NB4 (cell line): Measurements from ENCODE around the gene DIO1.

Experiments
- DNase-seq: peaks from one replicate; pipeline ENCODE4 v3.0.0; 2010; ENCODE audit warnings: low read depth
- H3K4me3 ChIP-seq: one replicate; pipeline ENCODE4 v1.5.1; 2011; ENCODE audit warnings: mild to moderate bottlenecking, low read depth, low read length, moderate library complexity
- MAX ChIP-seq: IDR thresholded peaks from 2 replicates; pipeline ENCODE4 v1.6.1; 2011; ENCODE audit warnings: low read depth, low read length
- MYC ChIP-seq: IDR thresholded peaks from 2 replicates; pipeline ENCODE4 v1.6.1; 2011; ENCODE audit warnings: low read depth, low read length
- POLR2A ChIP-seq: IDR thresholded peaks from 2 replicates; pipeline ENCODE4 v1.6.1; 2011; ENCODE audit warnings: mild to moderate bottlenecking; ENCODE audit not compliant: insufficient read length; ENCODE audit errors: extremely low read depth
- TF ChIP-seq, protein P1 (sequence below): IDR thresholded peaks from one replicate; pipeline ENCODE4 v1.5.1; 2012; ENCODE audit warnings: low read depth, low read length

The DIO1 gene

DNA sequence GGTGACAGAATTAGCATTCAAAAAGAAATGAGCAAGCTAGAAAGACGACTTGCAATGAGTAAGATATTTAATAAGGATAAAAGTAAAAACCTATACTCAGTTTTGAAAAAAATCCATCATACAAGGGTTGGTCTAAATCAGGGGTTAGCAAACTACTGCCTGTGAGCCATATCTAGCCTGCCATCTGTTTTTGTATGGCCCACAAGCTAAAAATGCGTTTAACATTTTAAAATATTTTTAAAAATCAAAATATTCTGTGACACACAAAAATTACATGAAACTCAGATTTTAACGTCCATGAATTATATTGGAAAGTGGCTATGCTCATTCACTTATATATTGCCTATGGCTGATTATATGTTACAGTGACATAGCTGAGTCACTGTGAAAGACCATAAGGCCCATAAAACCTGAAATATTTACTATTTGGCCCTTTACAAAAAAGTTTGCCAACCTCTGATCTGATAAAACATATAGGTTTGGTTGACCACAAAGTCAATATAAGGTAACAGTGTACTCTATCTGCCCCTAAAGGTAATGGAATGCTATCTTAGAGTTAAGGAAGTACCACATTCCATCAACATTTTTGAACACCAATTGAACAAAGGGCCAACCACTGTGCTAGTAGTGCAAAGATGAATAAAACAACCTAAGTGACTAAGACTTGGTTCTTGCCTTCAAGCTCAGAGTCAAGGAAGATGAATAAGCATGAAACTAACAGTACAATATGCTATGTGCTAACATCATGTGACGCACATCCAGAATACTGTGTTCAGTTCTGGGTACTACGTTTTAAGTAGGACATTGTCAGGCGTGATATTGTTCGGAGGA, 48.4 kb downstream of the DIO1 start:
- TF ChIP-seq, protein P1, sequence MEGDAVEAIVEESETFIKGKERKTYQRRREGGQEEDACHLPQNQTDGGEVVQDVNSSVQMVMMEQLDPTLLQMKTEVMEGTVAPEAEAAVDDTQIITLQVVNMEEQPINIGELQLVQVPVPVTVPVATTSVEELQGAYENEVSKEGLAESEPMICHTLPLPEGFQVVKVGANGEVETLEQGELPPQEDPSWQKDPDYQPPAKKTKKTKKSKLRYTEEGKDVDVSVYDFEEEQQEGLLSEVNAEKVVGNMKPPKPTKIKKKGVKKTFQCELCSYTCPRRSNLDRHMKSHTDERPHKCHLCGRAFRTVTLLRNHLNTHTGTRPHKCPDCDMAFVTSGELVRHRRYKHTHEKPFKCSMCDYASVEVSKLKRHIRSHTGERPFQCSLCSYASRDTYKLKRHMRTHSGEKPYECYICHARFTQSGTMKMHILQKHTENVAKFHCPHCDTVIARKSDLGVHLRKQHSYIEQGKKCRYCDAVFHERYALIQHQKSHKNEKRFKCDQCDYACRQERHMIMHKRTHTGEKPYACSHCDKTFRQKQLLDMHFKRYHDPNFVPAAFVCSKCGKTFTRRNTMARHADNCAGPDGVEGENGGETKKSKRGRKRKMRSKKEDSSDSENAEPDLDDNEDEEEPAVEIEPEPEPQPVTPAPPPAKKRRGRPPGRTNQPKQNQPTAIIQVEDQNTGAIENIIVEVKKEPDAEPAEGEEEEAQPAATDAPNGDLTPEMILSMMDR = no peak
- TF ChIP-seq MYC (no peak), MAX (no peak), POLR2A (no peak)
- DNase-seq = no peak
- no peak overlapping the region for H3K4me3 ChIP-seq

GRCh38 chr1:53943090-53943489, 49.1 kb downstream of the DIO1 start:
- TF ChIP-seq, protein P1 = no peak
- TF ChIP-seq POLR2A (no peak), MAX (no peak), MYC (no peak)
- no peak for DNase-seq
- no peak overlapping the region for H3K4me3 ChIP-seq

- DNase-seq = no peak
- H3K4me3 ChIP-seq = no peak overlapping the region
- TF ChIP-seq MAX = no peak
- TF ChIP-seq, protein P1 = no peak
Measured at GRCh38 chr1:53943490-53944043, 49.6 kb downstream of the DIO1 start.

- H3K4me3 ChIP-seq = peak overlapping the region; percentile 81
- DNase-seq = no peak
- TF ChIP-seq POLR2A (no peak), MYC (no peak), MAX (no peak)
- TF ChIP-seq, protein P1 = no peak
Measured at GRCh38 chr1:53944469-53945182, 50.6 kb downstream of the DIO1 start.

DNA sequence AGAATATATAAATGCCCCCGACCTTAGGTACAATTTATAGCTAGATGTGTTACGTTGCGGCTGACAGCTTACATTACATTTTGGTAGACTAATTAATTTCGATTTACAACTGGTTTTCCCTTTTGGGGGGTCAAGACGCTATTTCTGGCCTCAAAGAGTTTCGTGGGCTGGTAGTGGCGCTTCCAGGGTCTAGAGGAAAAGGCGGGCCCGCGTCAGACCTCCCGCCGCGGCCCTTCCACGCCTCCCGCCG, 51.1 kb downstream of the DIO1 start:
- DNase-seq = no peak
- TF ChIP-seq POLR2A (no peak), MAX (no peak), MYC (no peak)
- TF ChIP-seq, protein P1 = no peak
- peak overlapping the region; percentile 81 for H3K4me3 ChIP-seq
